Body of pancreas (tissue), 4 donors: ENCODE results near the gene FAM180A. TPM values are rescaled to one million over a fixed set of nuclear protein-coding genes. Genes with fewer than 3 reads are reported as not detected.
A peak's percentile ranks its signal among the peaks of the same experiment; 100 is the strongest.

Experiments used
- ATAC-seq: fragments of 150-250 bp; one replicate; pipeline ENCODE4 v1.9.1; 2016
- DNase-seq, 4 donors: peaks; one replicate each; pipeline ENCODE4 v3.0.0-alpha.2; 2019
- H3K27ac ChIP-seq, 4 donors: fragments of 200-600 bp; sonication (generic); 1 replicate in 3 of 4; 2 replicates in 1 of 4; pipeline versions ENCODE4 v1.5.1 to v1.6.1; 2016 to 2019; ENCODE audit warnings: mild to moderate bottlenecking in 1 of 4, mixed read lengths in 1 of 4, moderate library complexity in 1 of 4
- H3K27me3 ChIP-seq, 2 donors: fragments of 200-600 bp; sonication (generic); one replicate each; pipeline ENCODE4 v1.6.0; 2016; ENCODE audit warnings: mild to moderate bottlenecking in 1 of 2
- H3K36me3 ChIP-seq, 2 donors: fragments of 200-600 bp; sonication (generic); replicated peaks in 1 of 2; 2 replicates each; pipeline ENCODE4 v1.5.1; 2016; ENCODE audit warnings: low read depth in 2 of 2; ENCODE audit not compliant: insufficient read depth in 1 of 2
- H3K4me1 ChIP-seq: fragments of 200-600 bp; sonication (generic); one replicate; pipeline ENCODE4 v1.6.0; 2016
- H3K4me3 ChIP-seq, 2 donors: fragments of 200-600 bp; sonication (generic); 1 replicate in 1 of 2; 2 replicates in 1 of 2; pipeline ENCODE4 v1.5.1; 2016 to 2019
- H3K9me3 ChIP-seq, 3 donors: fragments of 200-600 bp; sonication (generic); 1 replicate in 2 of 3; 2 replicates in 1 of 3; pipeline ENCODE4 v1.5.1; 2016
- POLR2A ChIP-seq, 3 donors: fragments of 450-650 bp; IDR thresholded peaks; one replicate each; pipeline ENCODE4 v1.6.1; 2016; ENCODE audit warnings: antibody characterized with exemption in 3 of 3, mild to moderate bottlenecking in 2 of 3
- WGBS, 2 donors: methylation state at CpG; one replicate each; pipeline ENCODE4 v1.1.5; 2017; 5-methylcytosine and 5-hydroxymethylcytosine counted together
- intact Hi-C: fragments of 100-400 bp; cut with DNase I; formaldehyde crosslinking; loops from one replicate; pipeline ENCODE4 v1.15.1; 2023
- total RNA-seq, 2 donors: library from RNA; depleted of rRNA; stranded (reverse); fragments of >200 nt; gene quantifications; one replicate each; pipeline ENCODE4 v1.1.0, GENCODE V29; 2016
- TF ChIP-seq, protein P1 (sequence below), 7 experiments: fragments of 450-650 bp in 4 of 7; fragments of 200-600 bp in 3 of 7; sonication (generic) in 3 of 7; IDR thresholded peaks; one replicate each; pipeline ENCODE4 v1.5.1; 2016 to 2019; ENCODE audit warnings: antibody characterized with exemption in 7 of 7

Gene FAM180A
- total RNA-seq, 2 donors from 2014 or later = 3.1 TPM; not detected in 1

DNA sequence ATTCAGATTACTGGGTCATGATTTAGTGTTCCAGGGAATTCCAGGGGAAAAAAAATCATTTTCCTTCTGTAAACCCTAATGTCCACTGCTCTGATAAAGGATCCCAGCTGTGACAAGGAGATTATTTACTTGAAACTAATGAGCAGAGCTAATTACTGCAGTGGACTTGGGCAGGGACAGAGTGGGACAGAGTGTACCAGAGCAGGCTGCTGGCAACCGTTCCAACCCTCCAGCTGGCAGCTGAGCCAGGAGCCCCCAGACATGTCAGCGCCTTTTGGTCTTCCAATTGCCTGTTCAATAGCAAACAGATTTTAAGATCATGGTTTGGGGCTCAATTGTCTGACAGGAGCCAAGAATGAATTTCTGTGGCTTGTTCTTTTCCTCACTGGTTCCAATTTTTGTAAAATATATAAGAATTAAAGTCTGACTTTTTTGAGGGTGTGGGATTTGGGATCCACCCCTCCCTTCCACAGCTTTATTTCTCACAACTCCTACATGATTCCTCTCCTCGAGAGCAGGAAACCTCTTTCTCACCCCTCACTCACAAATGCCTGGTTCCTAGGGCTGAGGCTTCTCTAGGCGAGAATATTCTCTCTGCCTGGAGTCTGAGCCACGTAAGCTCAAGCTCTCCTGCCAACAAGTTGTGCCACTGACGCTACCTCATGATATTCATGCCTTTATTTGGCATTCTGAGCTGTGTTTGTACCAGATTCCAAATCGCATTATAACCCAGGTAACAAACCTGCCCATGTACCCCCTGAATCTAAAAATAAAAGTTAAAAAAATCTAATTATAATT is 20.6 kb upstream of the FAM180A start:
- Histone ChIP-seq H3K4me3 (no peak overlapping the region), H3K36me3 (no peaks in the 10 kb centered on the region), H3K4me1 (peaks cover 14% of the 10 kb centered on the region), H3K27me3 (no peaks in the 10 kb centered on the region), H3K27ac (no peak overlapping the region), H3K9me3 (no peaks in the 10 kb centered on the region)
- ATAC-seq = peak; percentile 63
- peak in 3 of 4 donors; percentile 34 to 48 (median 38) for DNase-seq
- intact Hi-C loops = no loop called here
- TF ChIP-seq POLR2A (IDR thresholded peaks at IDR 0.05) = no peak
- TF ChIP-seq, protein P1, sequence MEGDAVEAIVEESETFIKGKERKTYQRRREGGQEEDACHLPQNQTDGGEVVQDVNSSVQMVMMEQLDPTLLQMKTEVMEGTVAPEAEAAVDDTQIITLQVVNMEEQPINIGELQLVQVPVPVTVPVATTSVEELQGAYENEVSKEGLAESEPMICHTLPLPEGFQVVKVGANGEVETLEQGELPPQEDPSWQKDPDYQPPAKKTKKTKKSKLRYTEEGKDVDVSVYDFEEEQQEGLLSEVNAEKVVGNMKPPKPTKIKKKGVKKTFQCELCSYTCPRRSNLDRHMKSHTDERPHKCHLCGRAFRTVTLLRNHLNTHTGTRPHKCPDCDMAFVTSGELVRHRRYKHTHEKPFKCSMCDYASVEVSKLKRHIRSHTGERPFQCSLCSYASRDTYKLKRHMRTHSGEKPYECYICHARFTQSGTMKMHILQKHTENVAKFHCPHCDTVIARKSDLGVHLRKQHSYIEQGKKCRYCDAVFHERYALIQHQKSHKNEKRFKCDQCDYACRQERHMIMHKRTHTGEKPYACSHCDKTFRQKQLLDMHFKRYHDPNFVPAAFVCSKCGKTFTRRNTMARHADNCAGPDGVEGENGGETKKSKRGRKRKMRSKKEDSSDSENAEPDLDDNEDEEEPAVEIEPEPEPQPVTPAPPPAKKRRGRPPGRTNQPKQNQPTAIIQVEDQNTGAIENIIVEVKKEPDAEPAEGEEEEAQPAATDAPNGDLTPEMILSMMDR (IDR thresholded peaks at IDR 0.05) = no peak
- 56 to 67% methylated on average over 7 of the region's 7 CpGs for WGBS, 2 donors

- intact Hi-C loops = no loop called here
- H3K4me3 ChIP-seq = no peak overlapping the region
- no peaks in the 10 kb centered on the region for H3K36me3 ChIP-seq
- DNase-seq = no peak
- TF ChIP-seq, protein P1 (IDR thresholded peaks at IDR 0.05) = no peak
- TF ChIP-seq POLR2A (IDR thresholded peaks at IDR 0.05) = no peak
- H3K27ac ChIP-seq = no peak overlapping the region
- WGBS, 2 donors = 48 to 64% methylated on average over 4 of the region's 4 CpGs
- H3K4me1 ChIP-seq = peaks cover 6% of the 10 kb centered on the region
- no peaks in the 10 kb centered on the region for H3K27me3 ChIP-seq
- H3K9me3 ChIP-seq = no peaks in the 10 kb centered on the region
- no peak for ATAC-seq
Measured at GRCh38 chr7:135768467-135768866, 19.9 kb upstream of the FAM180A start.

GRCh38 chr7:135768064-135768463 is 19.5 kb upstream of the FAM180A start:
- 36 to 39% methylated on average over 3 of the region's 3 CpGs for WGBS, 2 donors

DNA sequence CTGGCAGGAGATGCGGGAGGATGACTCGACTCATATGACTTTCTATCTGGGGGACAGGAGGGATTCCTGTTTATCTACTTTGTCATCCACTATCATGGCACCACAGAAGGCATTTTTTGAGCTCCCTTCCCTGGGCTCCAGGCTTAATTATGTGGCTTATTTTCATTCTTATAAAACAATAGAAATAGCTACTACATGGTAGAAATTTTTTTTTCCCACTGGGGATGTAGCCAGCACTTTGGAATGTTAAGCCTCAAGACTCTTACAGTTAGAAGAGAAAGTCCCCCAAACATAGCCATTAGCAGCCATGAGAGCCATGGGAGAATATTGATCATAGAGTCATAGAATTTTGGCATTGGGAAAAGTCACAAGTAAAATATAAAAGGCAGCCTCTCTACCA is 14.6 kb upstream of the FAM180A start:
- no peak for DNase-seq
- Histone ChIP-seq H3K4me3 (no peak overlapping the region), H3K36me3 (no peaks in the 10 kb centered on the region), H3K27me3 (no peaks in the 10 kb centered on the region), H3K4me1 (no peaks in the 10 kb centered on the region), H3K27ac (no peak overlapping the region), H3K9me3 (no peaks in the 10 kb centered on the region)
- ATAC-seq = no peak
- intact Hi-C loops = no loop called here
- TF ChIP-seq, protein P1 (IDR thresholded peaks at IDR 0.05) = no peak
- TF ChIP-seq POLR2A (IDR thresholded peaks at IDR 0.05) = no peak
- WGBS, 2 donors = 83 to 85% methylated on average over 2 of the region's 2 CpGs

More at GRCh38 chr7:135768064-135768463, 19.5 kb upstream of the FAM180A start:
- Histone ChIP-seq H3K27ac (no peak overlapping the region), H3K4me1 (peaks cover 2% of the 10 kb centered on the region), H3K27me3 (no peaks in the 10 kb centered on the region), H3K4me3 (no peak overlapping the region), H3K36me3 (no peaks in the 10 kb centered on the region), H3K9me3 (no peaks in the 10 kb centered on the region)
- intact Hi-C loops = no loop called here
- TF ChIP-seq, protein P1 (IDR thresholded peaks at IDR 0.05) = no peak
- TF ChIP-seq POLR2A (IDR thresholded peaks at IDR 0.05) = no peak
- ATAC-seq = no peak
- DNase-seq = no peak
